Neural progenitor cell (in vitro differentiated cells): ENCODE results near the gene LYAR. TPM values are rescaled to one million over a fixed set of nuclear protein-coding genes. Genes with fewer than 3 reads are reported as not detected.

Experiments used
- DNase-seq: peaks from one replicate; pipeline ENCODE4 v3.0.0-alpha.2; 2016; ENCODE audit warnings: low spot score
- H2AFZ ChIP-seq: fragments of 200-600 bp; sonication (generic); replicated peaks from 2 replicates; pipeline ENCODE4 v1.6.1; 2016; ENCODE audit warnings: antibody characterized with exemption
- H3F3A ChIP-seq: fragments of 200-600 bp; sonication (generic); 2 replicates; pipeline ENCODE4 v1.6.1; 2016; ENCODE audit warnings: antibody characterized with exemption, low read depth
- H3K27ac ChIP-seq: fragments of 200-600 bp; sonication (generic); 2 replicates; pipeline ENCODE4 v1.5.1; 2016; ENCODE audit warnings: mild to moderate bottlenecking
- H3K27me3 ChIP-seq: fragments of 200-600 bp; sonication (generic); 2 replicates; pipeline ENCODE4 v1.6.1; 2016; ENCODE audit warnings: mild to moderate bottlenecking, moderate library complexity
- H3K36me3 ChIP-seq: fragments of 200-600 bp; sonication (generic); 2 replicates; pipeline ENCODE4 v1.5.1; 2016
- H3K4me1 ChIP-seq: fragments of 200-600 bp; sonication (generic); 2 replicates; pipeline ENCODE4 v1.6.1; 2016; ENCODE audit warnings: mixed run types
- H3K4me2 ChIP-seq: fragments of 200-600 bp; sonication (generic); 2 replicates; pipeline ENCODE4 v1.6.1; 2016
- H3K4me3 ChIP-seq: fragments of 200-600 bp; sonication (generic); 2 replicates; pipeline ENCODE4 v1.5.1; 2016
- H3K79me2 ChIP-seq: fragments of 200-600 bp; sonication (generic); 2 replicates; pipeline ENCODE4 v1.6.1; 2016; ENCODE audit warnings: low read depth
- H3K9ac ChIP-seq: fragments of 200-600 bp; sonication (generic); 2 replicates; pipeline ENCODE4 v1.6.1; 2016
- H3K9me3 ChIP-seq: fragments of 200-600 bp; sonication (generic); 2 replicates; pipeline ENCODE4 v1.5.1; 2016; ENCODE audit warnings: low read depth
- H4K20me1 ChIP-seq: fragments of 200-600 bp; sonication (generic); 2 replicates; pipeline ENCODE4 v1.6.1; 2016; ENCODE audit warnings: low read depth
- H3K27ac Mint-ChIP-seq: 3 replicates; pipeline ENCODE4 v1.8.0; 2021; ENCODE audit warnings: mixed read lengths
- H3K27me3 Mint-ChIP-seq: 2 replicates; pipeline ENCODE4 v1.8.0; 2022; ENCODE audit warnings: low read depth, mild to moderate bottlenecking, inconsistent platforms, moderate library complexity, mixed read lengths; ENCODE audit not compliant: insufficient read depth
- H3K36me3 Mint-ChIP-seq: 3 replicates; pipeline ENCODE4 v1.8.0; 2021; ENCODE audit warnings: mixed read lengths
- H3K4me1 Mint-ChIP-seq: 3 replicates; pipeline ENCODE4 v1.8.0; 2021; ENCODE audit warnings: mixed read lengths
- H3K4me3 Mint-ChIP-seq: 3 replicates; pipeline ENCODE4 v1.8.0; 2021; ENCODE audit warnings: mild to moderate bottlenecking, moderate library complexity, mixed read lengths
- H3K9me3 Mint-ChIP-seq: 3 replicates; pipeline ENCODE4 v1.8.0; 2020; ENCODE audit warnings: mixed read lengths
- CTCF ChIP-seq: fragments of 200-600 bp; sonication (generic); IDR thresholded peaks from 2 replicates; pipeline ENCODE4 v1.5.1; 2017; ENCODE audit warnings: antibody characterized with exemption, mild to moderate bottlenecking
- EZH2 ChIP-seq: fragments of 200-600 bp; sonication (generic); IDR thresholded peaks from 2 replicates; pipeline ENCODE4 v1.6.1; 2017; ENCODE audit warnings: antibody characterized with exemption, mild to moderate bottlenecking, moderate library complexity
- EZH2phosphoT487 ChIP-seq: fragments of 200-600 bp; sonication (generic); IDR thresholded peaks from 2 replicates; pipeline ENCODE4 v1.6.1; 2017; ENCODE audit warnings: antibody characterized with exemption
- total RNA-seq: library from RNA; depleted of rRNA; stranded (reverse); fragments of >200 nt; gene quantifications from 2 replicates; pipeline ENCODE4 v1.2.3, GENCODE V29; 2015; ENCODE audit warnings: low replicate concordance

The LYAR gene
- total RNA-seq, 1 donor from 2014 or later, result 49.0 TPM

GRCh38 chr4:4284827-4285618 lies 4.9 kb downstream of the LYAR start:
- Histone ChIP-seq H3K9me3 (no peaks in the 10 kb centered on the region), H3K4me2 (no peak overlapping the region), H3K27me3 (no peaks in the 10 kb centered on the region), H3K36me3 (peaks cover 9% of the 10 kb centered on the region), H3K4me3 (no peak overlapping the region), H4K20me1 (peaks cover 9% of the 10 kb centered on the region), H3F3A (no peaks in the 10 kb centered on the region), H3K27ac (no peak overlapping the region), H3K4me1 (peaks cover 5% of the 10 kb centered on the region), H3K9ac (no peak overlapping the region), H3K79me2 (peaks cover 33% of the 10 kb centered on the region), H2AFZ (no peak overlapping the region)
- H3K36me3 Mint-ChIP-seq, result peaks cover 16% of the 10 kb centered on the region
- H3K4me1 Mint-ChIP-seq, result peaks cover 11% of the 10 kb centered on the region
- TF ChIP-seq EZH2 (no peak), EZH2phosphoT487 (no peak), CTCF (no peak)
- H3K9me3 Mint-ChIP-seq, result no peaks in the 10 kb centered on the region
- H3K27ac Mint-ChIP-seq, result no peak overlapping the region
- peaks cover 2% of the 10 kb centered on the region for H3K27me3 Mint-ChIP-seq
- no peak overlapping the region for H3K4me3 Mint-ChIP-seq
- no peak for DNase-seq

GRCh38 chr4:4281787-4282186 lies 8.2 kb downstream of the LYAR start:
- H3K79me2 ChIP-seq, result peaks cover 2% of the 10 kb centered on the region
- no peaks in the 10 kb centered on the region for H3K4me1 ChIP-seq
- H3K4me2 ChIP-seq, result no peak overlapping the region
- Mint-ChIP-seq H3K27me3 (peaks cover 2% of the 10 kb centered on the region), H3K4me3 (no peak overlapping the region), H3K36me3 (peaks cover 21% of the 10 kb centered on the region), H3K27ac (no peak overlapping the region), H3K9me3 (no peaks in the 10 kb centered on the region), H3K4me1 (no peaks in the 10 kb centered on the region)
- DNase-seq, result no peak
- H3K9ac ChIP-seq, result no peak overlapping the region
- H3K4me3 ChIP-seq, result no peak overlapping the region
- H3F3A ChIP-seq, result no peaks in the 10 kb centered on the region
- no peaks in the 10 kb centered on the region for H3K27me3 ChIP-seq
- TF ChIP-seq CTCF (no peak), EZH2phosphoT487 (no peak), EZH2 (no peak)
- no peak overlapping the region for H2AFZ ChIP-seq
- no peaks in the 10 kb centered on the region for H3K9me3 ChIP-seq
- peaks cover 23% of the 10 kb centered on the region for H3K36me3 ChIP-seq
- H3K27ac ChIP-seq, result no peak overlapping the region
- H4K20me1 ChIP-seq, result no peaks in the 10 kb centered on the region

- Histone ChIP-seq H3K27me3 (no peaks in the 10 kb centered on the region), H3K4me2 (no peak overlapping the region), H3K4me3 (no peak overlapping the region), H3F3A (no peaks in the 10 kb centered on the region), H3K36me3 (peaks cover 23% of the 10 kb centered on the region), H2AFZ (no peak overlapping the region), H3K9ac (no peak overlapping the region), H4K20me1 (no peaks in the 10 kb centered on the region), H3K4me1 (no peaks in the 10 kb centered on the region), H3K27ac (no peak overlapping the region), H3K9me3 (no peaks in the 10 kb centered on the region), H3K79me2 (no peaks in the 10 kb centered on the region)
- H3K27ac Mint-ChIP-seq, result peak overlapping the region; percentile 57
- H3K4me3 Mint-ChIP-seq, result no peak overlapping the region
- no peaks in the 10 kb centered on the region for H3K4me1 Mint-ChIP-seq
- TF ChIP-seq CTCF, result no peak
- no peak for TF ChIP-seq EZH2
- no peak for TF ChIP-seq EZH2phosphoT487
- H3K36me3 Mint-ChIP-seq, result peaks cover 10% of the 10 kb centered on the region
- H3K9me3 Mint-ChIP-seq, result no peaks in the 10 kb centered on the region
- no peak for DNase-seq
- H3K27me3 Mint-ChIP-seq, result peaks cover 2% of the 10 kb centered on the region
These were observed 12.4 kb downstream of the LYAR start for GRCh38 chr4:4277531-4277930.
